ENCODE data around the gene MYOM3. TPM values are rescaled to one million over a fixed set of nuclear protein-coding genes. Genes with fewer than 3 reads are reported as not detected.

The MYOM3 gene
- polyA plus RNA-seq, 1 donor from 2014 or later = not detected

DNA sequence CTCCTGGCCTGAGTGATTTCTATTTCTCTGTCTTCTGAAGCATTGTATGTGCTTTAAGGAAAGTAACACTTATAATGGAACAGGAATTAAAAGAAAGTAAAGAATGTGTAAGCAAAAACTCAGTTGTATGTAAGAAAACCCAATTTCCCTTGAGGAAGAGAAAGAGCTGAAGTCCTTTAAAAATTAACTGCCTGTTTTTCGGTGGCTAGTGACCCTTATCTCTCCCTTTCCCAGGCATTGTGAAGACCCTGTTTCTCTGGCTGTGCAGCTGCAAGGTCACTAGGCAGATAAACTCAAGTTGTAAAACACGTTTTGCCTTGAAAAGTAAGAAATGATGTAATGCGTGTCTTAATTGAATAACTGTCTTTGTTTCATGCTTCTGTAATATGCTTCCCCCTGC, 8.5 kb downstream of the MYOM3 start:
- Histone ChIP-seq H3K4me2 (ENCODE audit: low read length) (no peak overlapping the region), H3K79me2 (replicated peaks; ENCODE audit: insufficient read depth, low read length) (no peaks in the 10 kb centered on the region), H4K20me1 (ENCODE audit: insufficient read depth) (no peaks in the 10 kb centered on the region), H2AFZ (ENCODE audit: low read depth, low read length) (no peak overlapping the region), H3K9me3 (ENCODE audit: low read length) (no peaks in the 10 kb centered on the region), H3K27ac (ENCODE audit: low read length) (no peak overlapping the region), H3K4me3 (ENCODE audit: low read length) (no peak overlapping the region), H3K27me3 (ENCODE audit: insufficient read depth, low read depth, low read length) (no peaks in the 10 kb centered on the region), H3K9ac (ENCODE audit: low read length) (no peak overlapping the region), H3F3A (ENCODE audit: insufficient read depth, low read length, poor library complexity, severe bottlenecking) (no peaks in the 10 kb centered on the region), H3K36me3 (ENCODE audit: insufficient read depth, low read length) (no peaks in the 10 kb centered on the region), H3K9me2 (ENCODE audit: insufficient read depth, low read length) (no peaks in the 10 kb centered on the region)
- TF ChIP-seq POLR2AphosphoS5 (IDR thresholded peaks at IDR 0.05) (no peak), SMC3 (conservative IDR thresholded peaks at IDR 0.05; ENCODE audit: poor library complexity) (no peak), RAD21 (conservative IDR thresholded peaks at IDR 0.05) (no peak), EP300 (conservative IDR thresholded peaks at IDR 0.05; ENCODE audit: poor library complexity, severe bottlenecking) (no peak), TAF1 (IDR thresholded peaks at IDR 0.05; ENCODE audit: low read depth) (no peak), EZH2 (IDR thresholded peaks at IDR 0.05; ENCODE audit: borderline replicate concordance, insufficient read depth, low read length, poor library complexity, severe bottlenecking) (no peak), MXI1 (conservative IDR thresholded peaks at IDR 0.05; ENCODE audit: poor library complexity, severe bottlenecking) (no peak)
- TF ChIP-seq, protein P1, sequence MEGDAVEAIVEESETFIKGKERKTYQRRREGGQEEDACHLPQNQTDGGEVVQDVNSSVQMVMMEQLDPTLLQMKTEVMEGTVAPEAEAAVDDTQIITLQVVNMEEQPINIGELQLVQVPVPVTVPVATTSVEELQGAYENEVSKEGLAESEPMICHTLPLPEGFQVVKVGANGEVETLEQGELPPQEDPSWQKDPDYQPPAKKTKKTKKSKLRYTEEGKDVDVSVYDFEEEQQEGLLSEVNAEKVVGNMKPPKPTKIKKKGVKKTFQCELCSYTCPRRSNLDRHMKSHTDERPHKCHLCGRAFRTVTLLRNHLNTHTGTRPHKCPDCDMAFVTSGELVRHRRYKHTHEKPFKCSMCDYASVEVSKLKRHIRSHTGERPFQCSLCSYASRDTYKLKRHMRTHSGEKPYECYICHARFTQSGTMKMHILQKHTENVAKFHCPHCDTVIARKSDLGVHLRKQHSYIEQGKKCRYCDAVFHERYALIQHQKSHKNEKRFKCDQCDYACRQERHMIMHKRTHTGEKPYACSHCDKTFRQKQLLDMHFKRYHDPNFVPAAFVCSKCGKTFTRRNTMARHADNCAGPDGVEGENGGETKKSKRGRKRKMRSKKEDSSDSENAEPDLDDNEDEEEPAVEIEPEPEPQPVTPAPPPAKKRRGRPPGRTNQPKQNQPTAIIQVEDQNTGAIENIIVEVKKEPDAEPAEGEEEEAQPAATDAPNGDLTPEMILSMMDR (IDR thresholded peaks at IDR 0.05; ENCODE audit: poor library complexity, severe bottlenecking) = no peak
- TF ChIP-seq, protein P2, sequence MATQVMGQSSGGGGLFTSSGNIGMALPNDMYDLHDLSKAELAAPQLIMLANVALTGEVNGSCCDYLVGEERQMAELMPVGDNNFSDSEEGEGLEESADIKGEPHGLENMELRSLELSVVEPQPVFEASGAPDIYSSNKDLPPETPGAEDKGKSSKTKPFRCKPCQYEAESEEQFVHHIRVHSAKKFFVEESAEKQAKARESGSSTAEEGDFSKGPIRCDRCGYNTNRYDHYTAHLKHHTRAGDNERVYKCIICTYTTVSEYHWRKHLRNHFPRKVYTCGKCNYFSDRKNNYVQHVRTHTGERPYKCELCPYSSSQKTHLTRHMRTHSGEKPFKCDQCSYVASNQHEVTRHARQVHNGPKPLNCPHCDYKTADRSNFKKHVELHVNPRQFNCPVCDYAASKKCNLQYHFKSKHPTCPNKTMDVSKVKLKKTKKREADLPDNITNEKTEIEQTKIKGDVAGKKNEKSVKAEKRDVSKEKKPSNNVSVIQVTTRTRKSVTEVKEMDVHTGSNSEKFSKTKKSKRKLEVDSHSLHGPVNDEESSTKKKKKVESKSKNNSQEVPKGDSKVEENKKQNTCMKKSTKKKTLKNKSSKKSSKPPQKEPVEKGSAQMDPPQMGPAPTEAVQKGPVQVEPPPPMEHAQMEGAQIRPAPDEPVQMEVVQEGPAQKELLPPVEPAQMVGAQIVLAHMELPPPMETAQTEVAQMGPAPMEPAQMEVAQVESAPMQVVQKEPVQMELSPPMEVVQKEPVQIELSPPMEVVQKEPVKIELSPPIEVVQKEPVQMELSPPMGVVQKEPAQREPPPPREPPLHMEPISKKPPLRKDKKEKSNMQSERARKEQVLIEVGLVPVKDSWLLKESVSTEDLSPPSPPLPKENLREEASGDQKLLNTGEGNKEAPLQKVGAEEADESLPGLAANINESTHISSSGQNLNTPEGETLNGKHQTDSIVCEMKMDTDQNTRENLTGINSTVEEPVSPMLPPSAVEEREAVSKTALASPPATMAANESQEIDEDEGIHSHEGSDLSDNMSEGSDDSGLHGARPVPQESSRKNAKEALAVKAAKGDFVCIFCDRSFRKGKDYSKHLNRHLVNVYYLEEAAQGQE (IDR thresholded peaks at IDR 0.05; ENCODE audit: borderline replicate concordance) = no peak

DNA sequence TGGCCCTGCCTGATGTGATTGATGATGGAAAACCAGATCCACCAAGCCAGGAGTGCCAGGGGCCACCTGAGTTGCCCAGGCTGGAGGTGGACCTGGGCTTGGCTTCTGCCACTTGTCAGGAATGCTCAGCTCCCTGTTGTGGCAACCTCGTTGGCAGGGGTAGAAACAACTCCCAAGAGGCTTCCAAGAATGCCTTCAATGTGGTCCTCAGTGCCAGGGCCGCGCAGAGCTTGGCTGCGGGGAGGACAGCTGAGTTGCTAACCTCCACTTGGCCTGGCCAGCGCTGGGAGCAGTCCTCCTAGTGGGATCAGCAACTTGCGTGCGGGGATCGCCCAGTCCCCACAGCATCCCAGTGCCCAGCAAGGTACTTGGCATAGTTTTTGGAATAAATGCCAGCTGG, 9.0 kb downstream of the MYOM3 start:
- Histone ChIP-seq H3K9me3 (ENCODE audit: low read length) (no peaks in the 10 kb centered on the region), H3F3A (ENCODE audit: insufficient read depth, low read length, poor library complexity, severe bottlenecking) (no peaks in the 10 kb centered on the region), H3K27me3 (ENCODE audit: insufficient read depth, low read depth, low read length) (no peaks in the 10 kb centered on the region), H3K27ac (ENCODE audit: low read length) (no peak overlapping the region), H4K20me1 (ENCODE audit: insufficient read depth) (no peaks in the 10 kb centered on the region), H2AFZ (ENCODE audit: low read depth, low read length) (no peak overlapping the region), H3K79me2 (replicated peaks; ENCODE audit: insufficient read depth, low read length) (no peaks in the 10 kb centered on the region), H3K9me2 (ENCODE audit: insufficient read depth, low read length) (no peaks in the 10 kb centered on the region), H3K36me3 (ENCODE audit: insufficient read depth, low read length) (no peaks in the 10 kb centered on the region), H3K4me3 (ENCODE audit: low read length) (no peak overlapping the region), H3K4me2 (ENCODE audit: low read length) (no peak overlapping the region), H3K9ac (ENCODE audit: low read length) (no peak overlapping the region)
- TF ChIP-seq MXI1 (conservative IDR thresholded peaks at IDR 0.05; ENCODE audit: poor library complexity, severe bottlenecking) = no peak
- TF ChIP-seq EP300 (conservative IDR thresholded peaks at IDR 0.05; ENCODE audit: poor library complexity, severe bottlenecking) = no peak

All from neural cell (in vitro differentiated cells).